HG03097 (cell line): ENCODE results near the gene EFEMP1.

Source experiments
- ATAC-seq: cut with Tn5 transposase; IDR thresholded peaks from one replicate; pipeline ENCODE4 v1.9.1; 2021; ENCODE audit not compliant: unreplicated experiment, low FRiP score

EFEMP1 gene

GRCh38 chr2:55923091-55923981 lies at the start of gene EFEMP1:
Gene EFEMP1, minus strand, starts transcription at chr2:55923782. Its CDS starts 1,342 bp downstream, at chr2:55922440.
- no peak for ATAC-seq

GRCh38 chr2:55970500-55970899 lies 46.9 kb upstream of the EFEMP1 start:
- no peak for ATAC-seq

GRCh38 chr2:55968941-55969340 lies 45.4 kb upstream of the EFEMP1 start:
- ATAC-seq = no peak

GRCh38 chr2:55966401-55967118 lies 43.0 kb upstream of the EFEMP1 start:
- ATAC-seq = no peak

- no peak for ATAC-seq
These were observed 42.4 kb upstream of the EFEMP1 start for GRCh38 chr2:55965966-55966365.

- no peak for ATAC-seq
These were observed 41.7 kb upstream of the EFEMP1 start for GRCh38 chr2:55965276-55965675.

- no peak for ATAC-seq
These were observed 39.3 kb upstream of the EFEMP1 start for GRCh38 chr2:55962915-55963314.

GRCh38 chr2:55961318-55961911 lies 37.8 kb upstream of the EFEMP1 start:
- ATAC-seq = no peak

- no peak for ATAC-seq
These were observed 35.2 kb upstream of the EFEMP1 start for GRCh38 chr2:55958756-55959155.

- ATAC-seq = no peak
These were observed 33.6 kb upstream of the EFEMP1 start for GRCh38 chr2:55957142-55957541.

- ATAC-seq = no peak
These were observed 30.9 kb upstream of the EFEMP1 start for GRCh38 chr2:55954306-55955035.

GRCh38 chr2:55952415-55952814 lies 28.8 kb upstream of the EFEMP1 start:
- no peak for ATAC-seq

GRCh38 chr2:55951533-55951932 lies 28.0 kb upstream of the EFEMP1 start:
- no peak for ATAC-seq

GRCh38 chr2:55949613-55950012 lies 26.0 kb upstream of the EFEMP1 start:
- ATAC-seq = no peak

- no peak for ATAC-seq
These were observed 25.6 kb upstream of the EFEMP1 start for GRCh38 chr2:55949211-55949610.

- no peak for ATAC-seq
These were observed 24.8 kb upstream of the EFEMP1 start for GRCh38 chr2:55948176-55948923.

- no peak for ATAC-seq
These were observed 24.2 kb upstream of the EFEMP1 start for GRCh38 chr2:55947752-55948151.

- ATAC-seq = no peak
These were observed 23.2 kb upstream of the EFEMP1 start for GRCh38 chr2:55946793-55947192.

GRCh38 chr2:55943466-55943865 lies 19.9 kb upstream of the EFEMP1 start:
- ATAC-seq = no peak

GRCh38 chr2:55936351-55936750 lies 12.8 kb upstream of the EFEMP1 start:
- no peak for ATAC-seq
